Measurements from ENCODE around the gene IDNK. TPM values are rescaled to one million over a fixed set of nuclear protein-coding genes. Genes with fewer than 3 reads are reported as not detected.

IDNK gene
- total and polyA plus RNA-seq, 4 donors: 5.6 to 33.4 (median 14.7) TPM

DNA sequence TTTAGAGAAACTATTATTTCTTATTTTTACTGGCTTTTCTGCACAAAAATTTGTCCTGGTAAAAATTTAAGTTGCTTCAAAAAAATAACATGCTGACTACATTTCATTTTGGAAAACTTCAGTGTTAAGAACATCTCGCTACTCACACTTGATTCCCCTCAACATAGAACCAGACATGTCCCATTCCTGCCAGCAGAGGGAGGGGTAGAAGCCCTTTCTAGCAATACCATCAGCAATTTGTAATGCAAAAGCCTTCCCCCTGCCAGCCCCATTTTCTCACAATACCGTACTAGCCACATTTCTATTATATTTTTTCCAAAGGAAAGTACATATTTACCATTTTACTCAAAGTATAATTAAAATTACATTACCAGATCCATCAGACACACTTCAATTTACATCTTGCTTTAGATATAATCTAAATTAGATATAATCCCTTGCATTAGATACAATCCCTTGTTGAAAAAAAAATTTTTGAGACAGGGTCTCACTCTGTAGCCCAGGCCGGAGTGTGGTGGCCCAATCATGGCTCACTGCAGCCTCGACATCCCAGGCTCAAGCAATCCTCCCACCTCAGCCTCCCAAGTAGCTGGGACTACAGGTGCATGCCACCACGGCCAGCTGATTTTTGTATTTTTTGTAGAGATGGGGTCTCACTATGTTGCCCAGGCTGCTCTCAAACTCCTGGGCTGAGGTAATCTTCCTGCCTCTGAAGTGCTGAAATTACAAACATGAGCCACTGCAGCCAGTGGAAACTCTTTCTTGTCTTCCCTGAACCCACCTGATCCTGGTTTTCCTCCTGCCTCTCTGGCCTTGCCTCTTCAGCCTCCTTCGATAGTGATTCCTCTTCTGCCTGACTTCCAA lies 39.6 kb upstream of the IDNK start:
- Histone ChIP-seq H3K36me3 (ENCODE audit: control insufficient read depth in 4 of 4, insufficient read depth in 3 of 4, low read depth in 1 of 4, low read length in 3 of 4) (no peaks in the 10 kb centered on the region), H3K4me1 (ENCODE audit: control insufficient read depth in 4 of 4, insufficient read depth in 4 of 4, low read length in 3 of 4) (peaks cover 0 to 3% (median 0%) of the 10 kb centered on the region in 4 donors), H3K27me3 (ENCODE audit: control insufficient read depth in 4 of 4, insufficient read depth in 4 of 4, low read length in 3 of 4) (no peaks in the 10 kb centered on the region), H3K4me3 (ENCODE audit: low read depth in 1 of 3, low read length in 3 of 3) (no peak overlapping the region), H3K9me3 (ENCODE audit: control insufficient read depth in 4 of 4, low read length in 3 of 4) (no peaks in the 10 kb centered on the region), H3K27ac (ENCODE audit: low read depth in 1 of 2, low read length in 2 of 2) (no peak overlapping the region), H3K9ac (ENCODE audit: low read depth in 1 of 2, low read length in 2 of 2) (no peak overlapping the region)
- peak; percentile 51 for DNase-seq (ENCODE audit: low spot score)
- 64% methylated on average over 6 of the region's 6 CpGs for WGBS
- no peak for TF ChIP-seq HNF4A (conservative IDR thresholded peaks at IDR 0.05)
- TF ChIP-seq EGR1 (IDR thresholded peaks at IDR 0.05; ENCODE audit: low read depth in 2 of 2): no peak
- TF ChIP-seq, protein P1, sequence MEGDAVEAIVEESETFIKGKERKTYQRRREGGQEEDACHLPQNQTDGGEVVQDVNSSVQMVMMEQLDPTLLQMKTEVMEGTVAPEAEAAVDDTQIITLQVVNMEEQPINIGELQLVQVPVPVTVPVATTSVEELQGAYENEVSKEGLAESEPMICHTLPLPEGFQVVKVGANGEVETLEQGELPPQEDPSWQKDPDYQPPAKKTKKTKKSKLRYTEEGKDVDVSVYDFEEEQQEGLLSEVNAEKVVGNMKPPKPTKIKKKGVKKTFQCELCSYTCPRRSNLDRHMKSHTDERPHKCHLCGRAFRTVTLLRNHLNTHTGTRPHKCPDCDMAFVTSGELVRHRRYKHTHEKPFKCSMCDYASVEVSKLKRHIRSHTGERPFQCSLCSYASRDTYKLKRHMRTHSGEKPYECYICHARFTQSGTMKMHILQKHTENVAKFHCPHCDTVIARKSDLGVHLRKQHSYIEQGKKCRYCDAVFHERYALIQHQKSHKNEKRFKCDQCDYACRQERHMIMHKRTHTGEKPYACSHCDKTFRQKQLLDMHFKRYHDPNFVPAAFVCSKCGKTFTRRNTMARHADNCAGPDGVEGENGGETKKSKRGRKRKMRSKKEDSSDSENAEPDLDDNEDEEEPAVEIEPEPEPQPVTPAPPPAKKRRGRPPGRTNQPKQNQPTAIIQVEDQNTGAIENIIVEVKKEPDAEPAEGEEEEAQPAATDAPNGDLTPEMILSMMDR (IDR thresholded peaks at IDR 0.05; ENCODE audit: low read depth, low read length, missing input control): peak; percentile 82
- no peak for TF ChIP-seq GABPA (IDR thresholded peaks at IDR 0.05 in 1 of 2, conservative IDR thresholded peaks at IDR 0.05 in 1 of 2)
- TF ChIP-seq, protein P2, sequence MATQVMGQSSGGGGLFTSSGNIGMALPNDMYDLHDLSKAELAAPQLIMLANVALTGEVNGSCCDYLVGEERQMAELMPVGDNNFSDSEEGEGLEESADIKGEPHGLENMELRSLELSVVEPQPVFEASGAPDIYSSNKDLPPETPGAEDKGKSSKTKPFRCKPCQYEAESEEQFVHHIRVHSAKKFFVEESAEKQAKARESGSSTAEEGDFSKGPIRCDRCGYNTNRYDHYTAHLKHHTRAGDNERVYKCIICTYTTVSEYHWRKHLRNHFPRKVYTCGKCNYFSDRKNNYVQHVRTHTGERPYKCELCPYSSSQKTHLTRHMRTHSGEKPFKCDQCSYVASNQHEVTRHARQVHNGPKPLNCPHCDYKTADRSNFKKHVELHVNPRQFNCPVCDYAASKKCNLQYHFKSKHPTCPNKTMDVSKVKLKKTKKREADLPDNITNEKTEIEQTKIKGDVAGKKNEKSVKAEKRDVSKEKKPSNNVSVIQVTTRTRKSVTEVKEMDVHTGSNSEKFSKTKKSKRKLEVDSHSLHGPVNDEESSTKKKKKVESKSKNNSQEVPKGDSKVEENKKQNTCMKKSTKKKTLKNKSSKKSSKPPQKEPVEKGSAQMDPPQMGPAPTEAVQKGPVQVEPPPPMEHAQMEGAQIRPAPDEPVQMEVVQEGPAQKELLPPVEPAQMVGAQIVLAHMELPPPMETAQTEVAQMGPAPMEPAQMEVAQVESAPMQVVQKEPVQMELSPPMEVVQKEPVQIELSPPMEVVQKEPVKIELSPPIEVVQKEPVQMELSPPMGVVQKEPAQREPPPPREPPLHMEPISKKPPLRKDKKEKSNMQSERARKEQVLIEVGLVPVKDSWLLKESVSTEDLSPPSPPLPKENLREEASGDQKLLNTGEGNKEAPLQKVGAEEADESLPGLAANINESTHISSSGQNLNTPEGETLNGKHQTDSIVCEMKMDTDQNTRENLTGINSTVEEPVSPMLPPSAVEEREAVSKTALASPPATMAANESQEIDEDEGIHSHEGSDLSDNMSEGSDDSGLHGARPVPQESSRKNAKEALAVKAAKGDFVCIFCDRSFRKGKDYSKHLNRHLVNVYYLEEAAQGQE (IDR thresholded peaks at IDR 0.05): no peak
- TF ChIP-seq, protein P3, sequence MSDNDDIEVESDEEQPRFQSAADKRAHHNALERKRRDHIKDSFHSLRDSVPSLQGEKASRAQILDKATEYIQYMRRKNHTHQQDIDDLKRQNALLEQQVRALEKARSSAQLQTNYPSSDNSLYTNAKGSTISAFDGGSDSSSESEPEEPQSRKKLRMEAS (IDR thresholded peaks at IDR 0.05): no peak
- TF ChIP-seq FOXA1 (IDR thresholded peaks at IDR 0.05): no peak
- TF ChIP-seq, protein P4, sequence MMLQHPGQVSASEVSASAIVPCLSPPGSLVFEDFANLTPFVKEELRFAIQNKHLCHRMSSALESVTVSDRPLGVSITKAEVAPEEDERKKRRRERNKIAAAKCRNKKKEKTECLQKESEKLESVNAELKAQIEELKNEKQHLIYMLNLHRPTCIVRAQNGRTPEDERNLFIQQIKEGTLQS (IDR thresholded peaks at IDR 0.05): no peak
- peak; percentile 78 to 90 for TF ChIP-seq RAD21 (IDR thresholded peaks at IDR 0.05)
- TF ChIP-seq TAF1 (conservative IDR thresholded peaks at IDR 0.05): no peak

DNA sequence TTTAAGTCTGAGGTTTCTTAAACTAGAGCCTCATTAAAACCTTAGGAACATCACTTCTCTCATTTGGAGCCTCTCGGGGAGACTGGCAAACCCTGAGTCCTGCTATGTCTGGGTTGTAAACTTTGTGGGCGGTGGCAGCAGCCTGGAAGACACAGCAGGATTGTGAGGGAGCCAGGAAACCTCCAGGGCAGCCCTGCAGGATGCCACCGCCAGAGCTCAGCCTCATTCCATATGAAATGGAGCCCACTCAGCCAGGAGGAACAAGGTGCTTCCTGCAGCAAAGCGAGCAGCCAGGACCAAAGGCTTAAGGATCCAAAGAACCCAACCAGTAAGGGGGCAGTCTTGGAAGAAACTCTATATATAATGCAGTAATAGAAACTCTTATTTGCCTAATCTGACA lies 37.9 kb upstream of the IDNK start:
- WGBS: 97% methylated on average over 4 of the region's 4 CpGs
- peaks cover 0 to 3% (median 0%) of the 10 kb centered on the region in 4 donors for H3K4me1 ChIP-seq (ENCODE audit: control insufficient read depth in 4 of 4, insufficient read depth in 4 of 4, low read length in 3 of 4)
- no peak overlapping the region for H3K4me3 ChIP-seq (ENCODE audit: low read depth in 1 of 3, low read length in 3 of 3)
- no peaks in the 10 kb centered on the region for H3K27me3 ChIP-seq (ENCODE audit: control insufficient read depth in 4 of 4, insufficient read depth in 4 of 4, low read length in 3 of 4)
- no peak for DNase-seq (ENCODE audit: low spot score)
- H3K9me3 ChIP-seq (ENCODE audit: control insufficient read depth in 4 of 4, low read length in 3 of 4): no peaks in the 10 kb centered on the region
- H3K27ac ChIP-seq (ENCODE audit: low read depth in 1 of 2, low read length in 2 of 2): no peak overlapping the region
- H3K9ac ChIP-seq (ENCODE audit: low read depth in 1 of 2, low read length in 2 of 2): no peak overlapping the region
- H3K36me3 ChIP-seq (ENCODE audit: control insufficient read depth in 4 of 4, insufficient read depth in 3 of 4, low read depth in 1 of 4, low read length in 3 of 4): no peaks in the 10 kb centered on the region
- no peak for TF ChIP-seq HNF4A (conservative IDR thresholded peaks at IDR 0.05)
- TF ChIP-seq, protein P4 (IDR thresholded peaks at IDR 0.05): no peak
- no peak for TF ChIP-seq TAF1 (conservative IDR thresholded peaks at IDR 0.05)
- TF ChIP-seq FOXA1 (IDR thresholded peaks at IDR 0.05): no peak
- no peak for TF ChIP-seq SP1 (IDR thresholded peaks at IDR 0.05)
- TF ChIP-seq, protein P2 (IDR thresholded peaks at IDR 0.05): no peak
- no peak for TF ChIP-seq HNF4G (IDR thresholded peaks at IDR 0.05)
- TF ChIP-seq, protein P3 (IDR thresholded peaks at IDR 0.05): no peak
- no peak for TF ChIP-seq JUND (IDR thresholded peaks at IDR 0.05)
- TF ChIP-seq, protein P5, sequence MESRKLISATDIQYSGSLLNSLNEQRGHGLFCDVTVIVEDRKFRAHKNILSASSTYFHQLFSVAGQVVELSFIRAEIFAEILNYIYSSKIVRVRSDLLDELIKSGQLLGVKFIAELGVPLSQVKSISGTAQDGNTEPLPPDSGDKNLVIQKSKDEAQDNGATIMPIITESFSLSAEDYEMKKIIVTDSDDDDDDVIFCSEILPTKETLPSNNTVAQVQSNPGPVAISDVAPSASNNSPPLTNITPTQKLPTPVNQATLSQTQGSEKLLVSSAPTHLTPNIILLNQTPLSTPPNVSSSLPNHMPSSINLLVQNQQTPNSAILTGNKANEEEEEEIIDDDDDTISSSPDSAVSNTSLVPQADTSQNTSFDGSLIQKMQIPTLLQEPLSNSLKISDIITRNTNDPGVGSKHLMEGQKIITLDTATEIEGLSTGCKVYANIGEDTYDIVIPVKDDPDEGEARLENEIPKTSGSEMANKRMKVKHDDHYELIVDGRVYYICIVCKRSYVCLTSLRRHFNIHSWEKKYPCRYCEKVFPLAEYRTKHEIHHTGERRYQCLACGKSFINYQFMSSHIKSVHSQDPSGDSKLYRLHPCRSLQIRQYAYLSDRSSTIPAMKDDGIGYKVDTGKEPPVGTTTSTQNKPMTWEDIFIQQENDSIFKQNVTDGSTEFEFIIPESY (IDR thresholded peaks at IDR 0.05): no peak
- TF ChIP-seq GABPA (IDR thresholded peaks at IDR 0.05 in 1 of 2, conservative IDR thresholded peaks at IDR 0.05 in 1 of 2): no peak
- no peak for TF ChIP-seq YY1 (IDR thresholded peaks at IDR 0.05)
- no peak for TF ChIP-seq EGR1 (IDR thresholded peaks at IDR 0.05; ENCODE audit: low read depth in 2 of 2)
